HepG2 (cell line): ENCODE measurements around the gene TIPIN. TPM values are rescaled to one million over a fixed set of nuclear protein-coding genes. Genes with fewer than 3 reads are reported as not detected.

ENCODE experiments used
- ATAC-seq: fragments of 200-7000 bp; cut with Tn5 transposase; 3 replicates; pipeline ENCODE4 v1.9.1; 2020; ENCODE audit warnings: mild to moderate bottlenecking, moderate library complexity
- BruUV-seq: library from RNA; stranded (reverse); fragments of 400-500 nt; replicated peaks from 2 replicates; lab custom pipeline; 2021; lab: Mats Ljungman, UMichigan
- CTCF ChIA-PET: fragments of 300-600 bp; formaldehyde crosslinking; extraction: SDS; loops from one replicate; lab custom pipeline; 2021; ENCODE audit warnings: low total read pairs, inconsistent platforms, low intra/inter-chr PET ratio; lab: Yijun Ruan, JAX
- POLR2A ChIA-PET: fragments of 350-600 bp; sonication (Branson Sonifier 250); formaldehyde crosslinking; loops from one replicate; lab custom pipeline; 2020; ENCODE audit warnings: antibody characterized with exemption, inconsistent platforms; lab: Yijun Ruan, JAX
- DNase-seq: peaks from one replicate; pipeline ENCODE4 v3.0.0-alpha.2; 2015; ENCODE audit warnings: low spot score
- FAIRE-seq: peaks from 3 replicates; lab custom pipeline; 2011; peaks lifted over from hg19 to GRCh38; lab: Jason Lieb, UNC
- H2AFZ ChIP-seq: one replicate; pipeline ENCODE4 v1.6.1; 2011; ENCODE audit warnings: low read length, inconsistent platforms
- H3K27ac ChIP-seq: fragments of 300-600 bp; 3 replicates; pipeline ENCODE4 v1.8.0; 2011; ENCODE audit warnings: mixed run types, mild to moderate bottlenecking, mixed read lengths, low read length, inconsistent platforms; ENCODE audit not compliant: insufficient read depth; ENCODE audit errors: extremely low read length
- H3K27me3 ChIP-seq, 2 experiments: fragments of 200-600 bp in 1 of 2; 2 replicates in 1 of 2; 3 replicates in 1 of 2; pipeline versions ENCODE4 v1.6.0 to v1.8.0; 2011; ENCODE audit warnings: low read length in 2 of 2, mild to moderate bottlenecking in 2 of 2, moderate library complexity in 2 of 2, inconsistent platforms in 1 of 2; ENCODE audit not compliant: insufficient read depth in 2 of 2, control insufficient read depth in 1 of 2
- H3K36me3 ChIP-seq, 2 experiments: fragments of 200-600 bp in 1 of 2; replicated peaks in 1 of 2; 2 replicates in 1 of 2; 3 replicates in 1 of 2; pipeline versions ENCODE4 v1.5.1 to v1.8.0; 2011; ENCODE audit warnings: low read length in 2 of 2, inconsistent platforms in 1 of 2; ENCODE audit not compliant: insufficient read depth in 2 of 2, control insufficient read depth in 1 of 2
- H3K4me1 ChIP-seq: 2 replicates; pipeline ENCODE4 v1.5.1; 2012; ENCODE audit warnings: low read length, inconsistent platforms; ENCODE audit not compliant: insufficient read depth
- H3K4me2 ChIP-seq: 2 replicates; pipeline ENCODE4 v1.6.0; 2011; ENCODE audit warnings: low read depth, low read length, inconsistent platforms
- H3K4me3 ChIP-seq, 3 experiments: fragments of 200-600 bp in 1 of 3; sonication (generic), shearing (Covaris generic) in 1 of 3; replicated peaks in 1 of 3; 2 replicates each; pipeline ENCODE4 v1.5.1; 2011 to 2016; ENCODE audit warnings: low read length in 3 of 3, inconsistent platforms in 2 of 3, low read depth in 2 of 3, mild to moderate bottlenecking in 2 of 3, control low read depth in 1 of 3, mixed read lengths in 1 of 3; ENCODE audit not compliant: insufficient read depth in 1 of 3
- H3K79me2 ChIP-seq: one replicate; pipeline ENCODE4 v1.6.1; 2011; ENCODE audit warnings: low read length, inconsistent platforms; ENCODE audit not compliant: insufficient read depth
- H3K9ac ChIP-seq: 2 replicates; pipeline ENCODE4 v1.6.0; 2011; ENCODE audit warnings: mild to moderate bottlenecking, low read depth, low read length, inconsistent platforms; ENCODE audit not compliant: insufficient read depth
- H3K9me3 ChIP-seq: 2 replicates; pipeline ENCODE4 v1.5.1; 2012; ENCODE audit warnings: mild to moderate bottlenecking, low read length
- H4K20me1 ChIP-seq: 2 replicates; pipeline ENCODE4 v1.6.0; 2011; ENCODE audit warnings: inconsistent platforms, mild to moderate bottlenecking, low read length, moderate library complexity; ENCODE audit not compliant: insufficient read depth
- E2F2 ChIP-seq: sonication (generic); formaldehyde crosslinking; IDR thresholded peaks from 2 replicates; pipeline ENCODE4 v1.4.0; 2020; ENCODE audit warnings: missing genetic modification reagents, borderline replicate concordance
- GTF3A ChIP-seq: sonication (generic); formaldehyde crosslinking; conservative IDR thresholded peaks from 2 replicates; pipeline ENCODE4 v1.4.0; 2020; ENCODE audit warnings: mild to moderate bottlenecking, missing genetic modification reagents
- KDM1A ChIP-seq: IDR thresholded peaks from 2 replicates; pipeline ENCODE4 v1.6.1; 2016; ENCODE audit warnings: missing compliant biosample characterization
- MLLT10 ChIP-seq: sonication (generic); formaldehyde crosslinking; IDR thresholded peaks from 2 replicates; pipeline ENCODE4 v1.4.0; 2020; ENCODE audit warnings: missing genetic modification reagents
- NR2F1 ChIP-seq, 2 experiments: fragments of 450-650 bp in 1 of 2; formaldehyde crosslinking in 1 of 2; IDR thresholded peaks; 2 replicates each; pipeline versions ENCODE4 v1.5.0 to v1.6.1; 2016 to 2020; ENCODE audit warnings: mild to moderate bottlenecking in 1 of 2, missing compliant biosample characterization in 1 of 2, missing genetic modification reagents in 1 of 2, moderate library complexity in 1 of 2
- TEAD2 ChIP-seq: sonication (generic); formaldehyde crosslinking; IDR thresholded peaks from 2 replicates; pipeline ENCODE4 v1.9.0; 2021; ENCODE audit warnings: missing genetic modification reagents
- ZNF224 ChIP-seq: sonication (generic); formaldehyde crosslinking; IDR thresholded peaks from 2 replicates; pipeline ENCODE4 v1.5.0; 2020; ENCODE audit warnings: mild to moderate bottlenecking, missing genetic modification reagents
- ZNF34 ChIP-seq: sonication (generic); formaldehyde crosslinking; IDR thresholded peaks from 2 replicates; pipeline ENCODE4 v1.4.0; 2020; ENCODE audit warnings: mild to moderate bottlenecking, missing genetic modification reagents, borderline replicate concordance
- ZNF383 ChIP-seq: sonication (generic); formaldehyde crosslinking; IDR thresholded peaks from 2 replicates; pipeline ENCODE4 v1.4.0; 2020; ENCODE audit warnings: missing genetic modification reagents, mild to moderate bottlenecking, borderline replicate concordance
- ZNF792 ChIP-seq: IDR thresholded peaks from 2 replicates; pipeline ENCODE4 v1.6.1; 2016
- ZNF883 ChIP-seq: sonication (generic); formaldehyde crosslinking; IDR thresholded peaks from 2 replicates; pipeline ENCODE4 v1.5.1; 2020; ENCODE audit warnings: mild to moderate bottlenecking, missing genetic modification reagents; ENCODE audit errors: not compliant biosample characterization
- WGBS: methylation state at CpG from one replicate; pipeline ENCODE4 v1.1.6; 2017; ENCODE audit warnings: low lambda C conversion rate; 5-methylcytosine and 5-hydroxymethylcytosine counted together
- in situ Hi-C: cut with HindIII; loops from 2 replicates; pipeline ENCODE4 v1.10.0; 2017; ENCODE audit warnings: low pct_unique_long_range_greater_than_20kb; ENCODE audit not compliant: extremely low pct_ligation_motif_present
- intact Hi-C: fragments of 100-400 bp; cut with micrococcal nuclease; formaldehyde crosslinking; loops from one replicate; pipeline ENCODE4 v1.10.0; 2022; ENCODE audit not compliant: unreplicated experiment
- polyA plus RNA-seq, 8 experiments: library from polyadenylated mRNA; depleted of rRNA in 3 of 8; stranded (reverse) in 7 of 8; unstranded in 1 of 8; fragments of >200 nt; fragmentation: Illumina TruSeq in 4 of 8; extraction: Trizol in 4 of 8; gene quantifications; 2 replicates each; pipeline versions ENCODE4 v1.2.1 to v1.2.3, GENCODE V29; 2011 to 2016; ENCODE audit warnings: low read depth in 4 of 8, missing spikeins in 1 of 8, mixed read lengths in 1 of 8; ENCODE audit not compliant: insufficient read depth in 1 of 8
- total RNA-seq, 5 experiments: library from RNA; depleted of rRNA; stranded (reverse); fragments of >200 nt; fragmentation: Illumina TruSeq; extraction: Trizol; gene quantifications; 2 replicates each; pipeline ENCODE4 v1.2.3, GENCODE V29; 2016; ENCODE audit warnings: low read depth in 1 of 5
- TF ChIP-seq, protein P1 (sequence below): sonication (generic); formaldehyde crosslinking; IDR thresholded peaks from 2 replicates; pipeline ENCODE4 v1.8.0; 2022; ENCODE audit warnings: mild to moderate bottlenecking, missing genetic modification reagents

TIPIN gene
- total and polyA plus RNA-seq, 2 of the 13 experiments (the other 11 are each of a cell fraction or from before 2014, with no cell fraction given): 2.7 to 28.6 TPM

GRCh38 chr15:66404532-66404931, 48.0 kb upstream of the TIPIN start:
- ATAC-seq (no peak), FAIRE-seq (no peak), DNase-seq (no peak)
- Histone ChIP-seq H3K4me3 (no peak overlapping the region), H3K9me3 (no peaks in the 10 kb centered on the region), H2AFZ (no peak overlapping the region), H3K9ac (no peak overlapping the region), H3K4me1 (peaks cover 54% of the 10 kb centered on the region), H3K36me3 (peaks cover 3 to 9% of the 10 kb centered on the region in 2 experiments; a peak in 3 of 5 replicates), H3K27ac (no peak overlapping the region), H3K4me2 (no peak overlapping the region), H3K27me3 (no peaks in the 10 kb centered on the region), H4K20me1 (peaks cover 38% of the 10 kb centered on the region), H3K79me2 (peaks cover 95% of the 10 kb centered on the region)
- POLR2A ChIA-PET: interaction anchor here (2.1 kb wide), 1 partner anchor 17 kb away, joined by 5 read pairs; the partner anchor contains the start of gene MAP2K1
- WGBS: 97% methylated on average over 7 of the region's 7 CpGs
- TF ChIP-seq ZNF224 (CRISPR knock-in tag) (no peak), ZNF792 (CRISPR knock-in tag) (no peak), E2F2 (CRISPR knock-in tag) (no peak), ZNF383 (CRISPR knock-in tag) (no peak), MLLT10 (no peak), TEAD2 (CRISPR knock-in tag) (no peak), GTF3A (no peak), ZNF883 (CRISPR knock-in tag) (no peak), NR2F1 (CRISPR knock-in tag; IDR thresholded peaks at IDR 0.05) (no peak), ZNF34 (CRISPR knock-in tag) (no peak), KDM1A (CRISPR knock-in tag) (no peak)
- TF ChIP-seq, protein P1, sequence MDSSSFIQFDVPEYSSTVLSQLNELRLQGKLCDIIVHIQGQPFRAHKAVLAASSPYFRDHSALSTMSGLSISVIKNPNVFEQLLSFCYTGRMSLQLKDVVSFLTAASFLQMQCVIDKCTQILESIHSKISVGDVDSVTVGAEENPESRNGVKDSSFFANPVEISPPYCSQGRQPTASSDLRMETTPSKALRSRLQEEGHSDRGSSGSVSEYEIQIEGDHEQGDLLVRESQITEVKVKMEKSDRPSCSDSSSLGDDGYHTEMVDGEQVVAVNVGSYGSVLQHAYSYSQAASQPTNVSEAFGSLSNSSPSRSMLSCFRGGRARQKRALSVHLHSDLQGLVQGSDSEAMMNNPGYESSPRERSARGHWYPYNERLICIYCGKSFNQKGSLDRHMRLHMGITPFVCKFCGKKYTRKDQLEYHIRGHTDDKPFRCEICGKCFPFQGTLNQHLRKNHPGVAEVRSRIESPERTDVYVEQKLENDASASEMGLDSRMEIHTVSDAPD (CRISPR knock-in tag): no peak
- in situ Hi-C loops (no loop called here), intact Hi-C loops (no loop called here)
- BruUV-seq: no TSS peak
- CTCF ChIA-PET: no interaction called here
